ENCODE results near the gene POC1A.
A peak's percentile ranks its signal among the peaks of the same experiment; 100 is the strongest.

POC1A gene

GRCh38 chr3:52094571-52095485, 59.4 kb downstream of the POC1A start:
- Mint-ChIP-seq H3K27ac (peak overlapping the region; percentile 84), H3K4me1 (peaks cover 3% of the 10 kb centered on the region), H3K4me3 (no peak overlapping the region), H3K36me3 (peaks cover 6% of the 10 kb centered on the region), H3K9me3 (no peaks in the 10 kb centered on the region)
- DNase-seq (ENCODE audit: low spot score in 2 of 2) = no peak
- ATAC-seq = no peak

GRCh38 chr3:52093756-52094545, 60.3 kb downstream of the POC1A start:
- ATAC-seq = peak; percentile 3
- H3K9me3 Mint-ChIP-seq = no peaks in the 10 kb centered on the region
- H3K4me3 Mint-ChIP-seq = no peak overlapping the region
- H3K36me3 Mint-ChIP-seq = peaks cover 6% of the 10 kb centered on the region
- DNase-seq (ENCODE audit: low spot score in 2 of 2) = no peak
- no peaks in the 10 kb centered on the region for H3K4me1 Mint-ChIP-seq
- H3K27ac Mint-ChIP-seq = peak overlapping the region; percentile 8

GRCh38 chr3:52092891-52093290, 61.3 kb downstream of the POC1A start:
- Mint-ChIP-seq H3K4me3 (no peak overlapping the region), H3K27ac (no peak overlapping the region), H3K9me3 (no peaks in the 10 kb centered on the region), H3K36me3 (peaks cover 6% of the 10 kb centered on the region), H3K4me1 (no peaks in the 10 kb centered on the region)
- ATAC-seq = no peak
- DNase-seq (ENCODE audit: low spot score in 2 of 2) = no peak

- ATAC-seq (no peak), DNase-seq (ENCODE audit: low spot score in 2 of 2) (no peak)
- H3K27ac Mint-ChIP-seq = peak overlapping the region; percentile 75
- peaks cover 6% of the 10 kb centered on the region for H3K36me3 Mint-ChIP-seq
- no peaks in the 10 kb centered on the region for H3K9me3 Mint-ChIP-seq
- H3K4me1 Mint-ChIP-seq = peaks cover 6% of the 10 kb centered on the region
- no peak overlapping the region for H3K4me3 Mint-ChIP-seq
Measured at GRCh38 chr3:52092271-52092660, 62.0 kb downstream of the POC1A start.

- ATAC-seq = no peak
- Mint-ChIP-seq H3K4me3 (no peak overlapping the region), H3K4me1 (peaks cover 11% of the 10 kb centered on the region), H3K9me3 (no peaks in the 10 kb centered on the region), H3K27ac (peak overlapping the region; percentile 75), H3K36me3 (peaks cover 6% of the 10 kb centered on the region)
- DNase-seq (ENCODE audit: low spot score in 2 of 2) = no peak
Measured at GRCh38 chr3:52091586-52092270, 62.5 kb downstream of the POC1A start.

GRCh38 chr3:52090933-52091468, 63.2 kb downstream of the POC1A start:
- ATAC-seq (no peak), DNase-seq (ENCODE audit: low spot score in 2 of 2) (no peak)
- H3K27ac Mint-ChIP-seq = peak overlapping the region; percentile 75
- no peak overlapping the region for H3K4me3 Mint-ChIP-seq
- peaks cover 19% of the 10 kb centered on the region for H3K4me1 Mint-ChIP-seq
- no peaks in the 10 kb centered on the region for H3K9me3 Mint-ChIP-seq
- peaks cover 6% of the 10 kb centered on the region for H3K36me3 Mint-ChIP-seq

GRCh38 chr3:52090131-52090932, 63.9 kb downstream of the POC1A start:
- Mint-ChIP-seq H3K9me3 (no peaks in the 10 kb centered on the region), H3K36me3 (peaks cover 6% of the 10 kb centered on the region), H3K4me1 (peaks cover 25% of the 10 kb centered on the region), H3K27ac (no peak overlapping the region), H3K4me3 (no peak overlapping the region)
- ATAC-seq (no peak), DNase-seq (ENCODE audit: low spot score in 2 of 2) (no peak)

- no peak overlapping the region for H3K27ac Mint-ChIP-seq
- H3K9me3 Mint-ChIP-seq = no peaks in the 10 kb centered on the region
Measured at GRCh38 chr3:52089691-52090090, 64.5 kb downstream of the POC1A start.

GRCh38 chr3:52088445-52089367, 65.5 kb downstream of the POC1A start:
- H3K27ac Mint-ChIP-seq = no peak overlapping the region
- no peaks in the 10 kb centered on the region for H3K9me3 Mint-ChIP-seq
- H3K36me3 Mint-ChIP-seq = peaks cover 2% of the 10 kb centered on the region
- H3K4me3 Mint-ChIP-seq = no peak overlapping the region
- H3K4me1 Mint-ChIP-seq = peaks cover 34% of the 10 kb centered on the region
- DNase-seq (ENCODE audit: low spot score in 2 of 2) (no peak), ATAC-seq (peak; percentile 67)

More at GRCh38 chr3:52089691-52090090, 64.5 kb downstream of the POC1A start:
- ATAC-seq = no peak
- DNase-seq (ENCODE audit: low spot score in 2 of 2) = no peak
- H3K36me3 Mint-ChIP-seq = peaks cover 6% of the 10 kb centered on the region
- no peak overlapping the region for H3K4me3 Mint-ChIP-seq
- H3K4me1 Mint-ChIP-seq = peaks cover 32% of the 10 kb centered on the region

GRCh38 chr3:52087731-52088130, 66.5 kb downstream of the POC1A start:
- Mint-ChIP-seq H3K36me3 (peaks cover 6% of the 10 kb centered on the region), H3K27ac (peak overlapping the region; percentile 89), H3K9me3 (no peaks in the 10 kb centered on the region), H3K4me1 (peaks cover 34% of the 10 kb centered on the region), H3K4me3 (peak overlapping the region; percentile 37)
- DNase-seq (ENCODE audit: low spot score in 2 of 2) (no peak), ATAC-seq (no peak)

- Mint-ChIP-seq H3K4me1 (peaks cover 34% of the 10 kb centered on the region), H3K9me3 (no peaks in the 10 kb centered on the region), H3K27ac (peak overlapping the region; percentile 89), H3K4me3 (peak overlapping the region; percentile 37), H3K36me3 (peaks cover 6% of the 10 kb centered on the region)
- ATAC-seq (no peak), DNase-seq (ENCODE audit: low spot score in 2 of 2) (no peak)
Measured at GRCh38 chr3:52086976-52087663, 67.1 kb downstream of the POC1A start.

- peak; percentile 1 for ATAC-seq
- H3K4me3 Mint-ChIP-seq = peak overlapping the region; percentile 37
- peaks cover 6% of the 10 kb centered on the region for H3K36me3 Mint-ChIP-seq
- peaks cover 34% of the 10 kb centered on the region for H3K4me1 Mint-ChIP-seq
- DNase-seq (ENCODE audit: low spot score in 2 of 2) = no peak
- no peaks in the 10 kb centered on the region for H3K9me3 Mint-ChIP-seq
- peak overlapping the region; percentile 89 for H3K27ac Mint-ChIP-seq
Measured at GRCh38 chr3:52086461-52086860, 67.8 kb downstream of the POC1A start.

- DNase-seq (ENCODE audit: low spot score in 2 of 2) (no peak), ATAC-seq (peak; percentile 74)
- Mint-ChIP-seq H3K27ac (peak overlapping the region; percentile 89), H3K4me3 (peak overlapping the region; percentile 37), H3K36me3 (peaks cover 6% of the 10 kb centered on the region), H3K9me3 (no peaks in the 10 kb centered on the region), H3K4me1 (peaks cover 34% of the 10 kb centered on the region)
Measured at GRCh38 chr3:52085681-52086282, 68.4 kb downstream of the POC1A start.
